Type B pancreatic cell (in vitro differentiated cells): ENCODE measurements around the gene UNC13B. TPM values are rescaled to one million over a fixed set of nuclear protein-coding genes. Genes with fewer than 3 reads are reported as not detected.

Experiments used
- DNase-seq: peaks from one replicate; pipeline ENCODE4 v3.0.0; 2021; ENCODE audit warnings: mixed read lengths; ENCODE audit not compliant: unreplicated experiment; ENCODE audit errors: extremely low spot score
- H3K27ac Mint-ChIP-seq: 2 replicates; pipeline ENCODE4 v1.8.0; 2021; ENCODE audit warnings: mild to moderate bottlenecking, mixed read lengths
- H3K27me3 Mint-ChIP-seq: 2 replicates; pipeline ENCODE4 v1.8.0; 2021; ENCODE audit warnings: mixed read lengths
- H3K36me3 Mint-ChIP-seq: 2 replicates; pipeline ENCODE4 v1.8.0; 2021; ENCODE audit warnings: mixed read lengths
- H3K4me1 Mint-ChIP-seq: one replicate; pipeline ENCODE4 v1.8.0; 2021; ENCODE audit warnings: mixed read lengths; ENCODE audit not compliant: unreplicated experiment
- H3K4me3 Mint-ChIP-seq: 2 replicates; pipeline ENCODE4 v1.8.0; 2021; ENCODE audit warnings: mild to moderate bottlenecking, mixed read lengths
- H3K9me3 Mint-ChIP-seq: 2 replicates; pipeline ENCODE4 v1.8.0; 2021; ENCODE audit warnings: mixed read lengths
- total RNA-seq: library from RNA; stranded (reverse); gene quantifications from 2 replicates; pipeline ENCODE4 v1.2.1, GENCODE V29; 2021; ENCODE audit warnings: low replicate concordance
- TF ChIP-seq, protein P1 (sequence below): fragments of 200-600 bp; sonication (generic); conservative IDR thresholded peaks from 2 replicates; pipeline ENCODE4 v1.5.0; 2021; ENCODE audit warnings: antibody characterized with exemption, mild to moderate bottlenecking

The UNC13B gene
- total RNA-seq, 1 donor from 2014 or later = 48.9 TPM

DNA sequence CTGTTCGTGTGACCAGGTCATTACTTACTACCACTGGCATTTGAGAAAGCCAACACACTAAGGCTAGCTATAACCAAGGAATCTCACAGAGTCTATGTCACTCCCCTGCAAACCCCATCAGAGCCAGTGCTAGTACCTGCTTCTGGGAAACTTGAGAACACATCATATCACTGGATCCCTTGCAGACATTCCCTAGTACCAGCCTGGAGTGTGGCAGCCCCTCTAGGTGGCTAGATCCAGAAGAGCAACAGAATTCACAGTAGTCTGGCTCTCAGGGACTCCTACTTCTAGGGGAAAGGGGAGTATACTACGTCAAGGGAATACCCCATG, 254.3 kb downstream of the UNC13B start:
- TF ChIP-seq, protein P1, sequence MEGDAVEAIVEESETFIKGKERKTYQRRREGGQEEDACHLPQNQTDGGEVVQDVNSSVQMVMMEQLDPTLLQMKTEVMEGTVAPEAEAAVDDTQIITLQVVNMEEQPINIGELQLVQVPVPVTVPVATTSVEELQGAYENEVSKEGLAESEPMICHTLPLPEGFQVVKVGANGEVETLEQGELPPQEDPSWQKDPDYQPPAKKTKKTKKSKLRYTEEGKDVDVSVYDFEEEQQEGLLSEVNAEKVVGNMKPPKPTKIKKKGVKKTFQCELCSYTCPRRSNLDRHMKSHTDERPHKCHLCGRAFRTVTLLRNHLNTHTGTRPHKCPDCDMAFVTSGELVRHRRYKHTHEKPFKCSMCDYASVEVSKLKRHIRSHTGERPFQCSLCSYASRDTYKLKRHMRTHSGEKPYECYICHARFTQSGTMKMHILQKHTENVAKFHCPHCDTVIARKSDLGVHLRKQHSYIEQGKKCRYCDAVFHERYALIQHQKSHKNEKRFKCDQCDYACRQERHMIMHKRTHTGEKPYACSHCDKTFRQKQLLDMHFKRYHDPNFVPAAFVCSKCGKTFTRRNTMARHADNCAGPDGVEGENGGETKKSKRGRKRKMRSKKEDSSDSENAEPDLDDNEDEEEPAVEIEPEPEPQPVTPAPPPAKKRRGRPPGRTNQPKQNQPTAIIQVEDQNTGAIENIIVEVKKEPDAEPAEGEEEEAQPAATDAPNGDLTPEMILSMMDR = no peak
- Mint-ChIP-seq H3K27ac (no peak overlapping the region), H3K36me3 (peaks cover 3% of the 10 kb centered on the region), H3K9me3 (peaks cover 10% of the 10 kb centered on the region), H3K4me1 (no peaks in the 10 kb centered on the region), H3K27me3 (peaks cover 10% of the 10 kb centered on the region), H3K4me3 (no peak overlapping the region)
- DNase-seq = no peak

DNA sequence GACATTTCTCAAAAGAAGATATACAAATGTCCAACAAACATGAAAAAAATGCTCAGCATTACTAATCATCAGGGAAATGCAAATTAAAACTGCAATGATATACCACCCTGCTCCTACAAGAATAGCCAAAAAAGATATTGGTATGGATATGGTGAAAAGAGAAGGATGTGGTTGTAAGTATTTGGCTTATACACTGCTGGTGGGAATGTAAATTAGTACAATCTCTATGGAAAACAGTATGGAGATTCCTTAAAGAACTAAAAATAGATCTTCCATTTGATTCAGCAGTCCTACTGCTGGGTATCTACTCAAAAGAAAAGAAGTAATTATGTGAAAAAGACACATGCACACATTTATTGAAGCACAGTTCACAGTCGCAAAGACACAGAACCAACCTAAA, 260.5 kb downstream of the UNC13B start:
- H3K9me3 Mint-ChIP-seq = peaks cover 4% of the 10 kb centered on the region
- no peaks in the 10 kb centered on the region for H3K4me1 Mint-ChIP-seq

DNA sequence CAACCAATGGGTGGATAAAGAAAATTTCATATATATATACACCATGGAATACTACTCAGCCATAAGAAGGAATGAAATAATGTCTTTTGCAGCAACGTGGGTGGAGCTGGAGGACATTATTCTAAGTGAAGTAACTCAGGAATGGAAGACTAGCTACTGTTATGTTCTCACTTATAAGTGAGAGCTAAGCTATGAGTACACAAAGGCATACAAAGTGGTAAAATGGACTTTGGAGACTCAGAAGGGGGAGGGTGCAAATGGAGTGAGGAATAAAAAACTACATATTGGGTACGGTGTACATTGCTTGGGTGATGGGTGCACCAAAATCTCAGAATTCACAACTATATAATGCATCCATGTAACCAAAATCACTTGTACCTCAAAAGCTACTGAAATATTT, 260.9 kb downstream of the UNC13B start:
- Mint-ChIP-seq H3K27ac (no peak overlapping the region), H3K27me3 (peaks cover 12% of the 10 kb centered on the region), H3K36me3 (no peaks in the 10 kb centered on the region), H3K4me1 (no peaks in the 10 kb centered on the region), H3K9me3 (peaks cover 4% of the 10 kb centered on the region), H3K4me3 (no peak overlapping the region)
- TF ChIP-seq, protein P1 = no peak
- no peak for DNase-seq

More for the DNA sequence above, 260.5 kb downstream of the UNC13B start:
- TF ChIP-seq, protein P1 = no peak
- peaks cover 12% of the 10 kb centered on the region for H3K27me3 Mint-ChIP-seq
- H3K36me3 Mint-ChIP-seq = no peaks in the 10 kb centered on the region
- no peak overlapping the region for H3K4me3 Mint-ChIP-seq
- H3K27ac Mint-ChIP-seq = no peak overlapping the region
- no peak for DNase-seq

DNA sequence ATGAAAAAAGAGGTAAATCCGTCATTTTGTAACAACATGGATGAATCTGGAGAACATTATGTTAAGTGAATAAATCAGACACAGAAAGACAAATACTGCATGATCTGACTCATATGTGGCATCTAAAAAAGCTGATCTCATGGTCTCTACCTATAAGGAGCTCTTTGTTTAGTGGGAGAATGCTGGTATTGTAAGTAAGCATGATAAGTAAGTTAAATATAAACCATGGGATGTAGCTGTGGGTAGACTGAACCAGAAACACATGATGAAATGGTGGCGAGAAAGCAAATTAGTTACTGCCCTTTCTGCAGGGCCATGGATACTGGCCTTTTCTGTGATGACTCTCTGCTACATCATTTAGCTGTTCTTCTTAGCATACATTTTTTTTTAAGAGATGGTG, 261.7 kb downstream of the UNC13B start:
- H3K36me3 Mint-ChIP-seq = no peaks in the 10 kb centered on the region
- H3K4me3 Mint-ChIP-seq = no peak overlapping the region
- TF ChIP-seq, protein P1 = no peak
- DNase-seq = no peak
- H3K4me1 Mint-ChIP-seq = no peaks in the 10 kb centered on the region
- peak overlapping the region; percentile 30 for H3K27ac Mint-ChIP-seq
- peaks cover 9% of the 10 kb centered on the region for H3K27me3 Mint-ChIP-seq
- no peaks in the 10 kb centered on the region for H3K9me3 Mint-ChIP-seq

DNA sequence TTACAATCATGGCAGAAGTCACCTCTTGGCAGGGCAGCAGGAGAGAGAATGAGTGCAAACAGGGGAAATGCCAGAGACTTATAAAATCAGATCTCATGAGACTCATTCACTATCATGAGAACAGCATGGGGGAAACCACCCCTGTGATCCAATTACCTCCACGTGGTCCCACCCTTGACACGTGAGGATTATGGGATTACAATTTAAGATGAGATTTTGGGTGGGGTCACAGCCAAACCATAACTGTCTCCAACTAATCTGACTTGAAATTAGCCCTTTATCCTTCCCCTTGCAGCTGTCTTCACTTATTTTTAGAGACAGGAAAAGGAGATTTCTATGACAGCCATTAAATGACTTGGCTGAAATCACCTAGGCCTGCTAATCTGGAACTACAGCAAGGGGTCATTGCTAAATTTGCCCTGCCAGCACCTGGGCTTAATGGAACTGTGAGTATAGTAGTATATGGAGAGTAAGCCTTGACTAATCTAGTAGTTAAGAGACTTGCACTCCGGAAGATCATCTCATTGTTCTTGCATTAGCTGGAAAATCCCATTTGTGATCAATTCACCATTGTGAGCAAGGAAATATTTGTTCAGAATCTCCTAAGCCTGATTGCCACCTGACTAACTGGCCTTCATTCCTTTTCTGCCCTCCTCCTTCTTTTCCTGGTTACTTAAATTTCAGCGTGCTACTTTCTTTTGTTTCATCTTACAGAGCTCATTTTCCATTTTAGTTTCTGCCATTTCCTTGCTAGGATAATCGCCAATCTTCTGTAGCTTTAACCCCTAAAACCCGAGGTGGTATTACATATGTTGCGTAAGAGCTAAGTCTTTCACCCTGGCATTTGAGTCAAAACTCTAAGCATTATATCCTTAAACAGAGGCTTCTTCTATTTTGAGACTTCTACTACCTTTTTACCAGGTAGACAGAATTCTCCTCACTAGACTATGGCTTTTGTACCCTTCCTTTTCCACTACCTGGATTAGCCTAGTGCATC, 262.8 kb downstream of the UNC13B start:
- Mint-ChIP-seq H3K9me3 (no peaks in the 10 kb centered on the region), H3K36me3 (no peaks in the 10 kb centered on the region), H3K4me3 (no peak overlapping the region), H3K4me1 (no peaks in the 10 kb centered on the region), H3K27me3 (peaks cover 6% of the 10 kb centered on the region), H3K27ac (no peak overlapping the region)
- TF ChIP-seq, protein P1 = no peak
- no peak for DNase-seq
